ENCODE results near the gene CIAO3.

- TF ChIP-seq, protein P1, sequence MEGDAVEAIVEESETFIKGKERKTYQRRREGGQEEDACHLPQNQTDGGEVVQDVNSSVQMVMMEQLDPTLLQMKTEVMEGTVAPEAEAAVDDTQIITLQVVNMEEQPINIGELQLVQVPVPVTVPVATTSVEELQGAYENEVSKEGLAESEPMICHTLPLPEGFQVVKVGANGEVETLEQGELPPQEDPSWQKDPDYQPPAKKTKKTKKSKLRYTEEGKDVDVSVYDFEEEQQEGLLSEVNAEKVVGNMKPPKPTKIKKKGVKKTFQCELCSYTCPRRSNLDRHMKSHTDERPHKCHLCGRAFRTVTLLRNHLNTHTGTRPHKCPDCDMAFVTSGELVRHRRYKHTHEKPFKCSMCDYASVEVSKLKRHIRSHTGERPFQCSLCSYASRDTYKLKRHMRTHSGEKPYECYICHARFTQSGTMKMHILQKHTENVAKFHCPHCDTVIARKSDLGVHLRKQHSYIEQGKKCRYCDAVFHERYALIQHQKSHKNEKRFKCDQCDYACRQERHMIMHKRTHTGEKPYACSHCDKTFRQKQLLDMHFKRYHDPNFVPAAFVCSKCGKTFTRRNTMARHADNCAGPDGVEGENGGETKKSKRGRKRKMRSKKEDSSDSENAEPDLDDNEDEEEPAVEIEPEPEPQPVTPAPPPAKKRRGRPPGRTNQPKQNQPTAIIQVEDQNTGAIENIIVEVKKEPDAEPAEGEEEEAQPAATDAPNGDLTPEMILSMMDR (IDR thresholded peaks at IDR 0.05): no peak
- TF ChIP-seq POLR2A (IDR thresholded peaks at IDR 0.05) (no peak), POLR2AphosphoS5 (IDR thresholded peaks at IDR 0.05) (no peak)
Measured at GRCh38 chr16:694187-694862, 46.5 kb downstream of the CIAO3 start.

All from prostate gland (tissue), 2 donors.